GM12878 (cell line): ENCODE data around the gene TIE1.

Source experiments
- BRCA1 ChIP-seq: IDR thresholded peaks from 2 replicates; pipeline ENCODE4 v1.6.1; 2011; ENCODE audit warnings: low read depth, low read length, improper control_type of control experiment
- POLR2A ChIP-seq: IDR thresholded peaks from 2 replicates; pipeline ENCODE4 v1.6.1; 2011; ENCODE audit warnings: low read depth, mild to moderate bottlenecking, low read length
- TF ChIP-seq, protein P1 (sequence below): IDR thresholded peaks from 2 replicates; pipeline ENCODE4 v1.6.1; 2012; ENCODE audit warnings: low read depth, low read length, improper control_type of control experiment
- TF ChIP-seq, protein P2 (sequence below): fragments of 450-650 bp; IDR thresholded peaks from 2 replicates; pipeline ENCODE4 v1.6.1; 2016; ENCODE audit warnings: mild to moderate bottlenecking, moderate library complexity, borderline replicate concordance

DNA sequence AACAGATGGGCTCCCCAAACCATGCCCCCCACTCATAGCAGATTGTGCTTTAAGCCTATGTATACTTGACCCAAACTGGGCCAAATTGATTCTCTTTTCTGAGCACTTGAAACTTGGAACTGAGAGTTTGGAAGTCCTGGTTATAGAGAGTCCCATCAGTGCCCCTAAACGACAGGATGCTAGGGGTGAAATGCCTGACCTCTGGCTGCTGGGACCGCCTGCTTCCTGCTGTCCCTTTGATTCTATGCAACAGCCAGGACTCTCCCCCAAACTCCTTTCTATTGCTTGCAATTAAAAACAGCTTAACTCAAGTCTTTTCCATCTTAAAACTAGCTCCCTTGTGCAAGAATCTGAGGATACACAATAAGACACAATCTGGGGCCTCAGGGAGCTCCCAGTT lies 20.1 kb upstream of the TIE1 start:
- TF ChIP-seq, protein P1, sequence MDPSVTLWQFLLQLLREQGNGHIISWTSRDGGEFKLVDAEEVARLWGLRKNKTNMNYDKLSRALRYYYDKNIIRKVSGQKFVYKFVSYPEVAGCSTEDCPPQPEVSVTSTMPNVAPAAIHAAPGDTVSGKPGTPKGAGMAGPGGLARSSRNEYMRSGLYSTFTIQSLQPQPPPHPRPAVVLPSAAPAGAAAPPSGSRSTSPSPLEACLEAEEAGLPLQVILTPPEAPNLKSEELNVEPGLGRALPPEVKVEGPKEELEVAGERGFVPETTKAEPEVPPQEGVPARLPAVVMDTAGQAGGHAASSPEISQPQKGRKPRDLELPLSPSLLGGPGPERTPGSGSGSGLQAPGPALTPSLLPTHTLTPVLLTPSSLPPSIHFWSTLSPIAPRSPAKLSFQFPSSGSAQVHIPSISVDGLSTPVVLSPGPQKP = no peak
- TF ChIP-seq BRCA1 (no peak), POLR2A (no peak)
- TF ChIP-seq, protein P2, sequence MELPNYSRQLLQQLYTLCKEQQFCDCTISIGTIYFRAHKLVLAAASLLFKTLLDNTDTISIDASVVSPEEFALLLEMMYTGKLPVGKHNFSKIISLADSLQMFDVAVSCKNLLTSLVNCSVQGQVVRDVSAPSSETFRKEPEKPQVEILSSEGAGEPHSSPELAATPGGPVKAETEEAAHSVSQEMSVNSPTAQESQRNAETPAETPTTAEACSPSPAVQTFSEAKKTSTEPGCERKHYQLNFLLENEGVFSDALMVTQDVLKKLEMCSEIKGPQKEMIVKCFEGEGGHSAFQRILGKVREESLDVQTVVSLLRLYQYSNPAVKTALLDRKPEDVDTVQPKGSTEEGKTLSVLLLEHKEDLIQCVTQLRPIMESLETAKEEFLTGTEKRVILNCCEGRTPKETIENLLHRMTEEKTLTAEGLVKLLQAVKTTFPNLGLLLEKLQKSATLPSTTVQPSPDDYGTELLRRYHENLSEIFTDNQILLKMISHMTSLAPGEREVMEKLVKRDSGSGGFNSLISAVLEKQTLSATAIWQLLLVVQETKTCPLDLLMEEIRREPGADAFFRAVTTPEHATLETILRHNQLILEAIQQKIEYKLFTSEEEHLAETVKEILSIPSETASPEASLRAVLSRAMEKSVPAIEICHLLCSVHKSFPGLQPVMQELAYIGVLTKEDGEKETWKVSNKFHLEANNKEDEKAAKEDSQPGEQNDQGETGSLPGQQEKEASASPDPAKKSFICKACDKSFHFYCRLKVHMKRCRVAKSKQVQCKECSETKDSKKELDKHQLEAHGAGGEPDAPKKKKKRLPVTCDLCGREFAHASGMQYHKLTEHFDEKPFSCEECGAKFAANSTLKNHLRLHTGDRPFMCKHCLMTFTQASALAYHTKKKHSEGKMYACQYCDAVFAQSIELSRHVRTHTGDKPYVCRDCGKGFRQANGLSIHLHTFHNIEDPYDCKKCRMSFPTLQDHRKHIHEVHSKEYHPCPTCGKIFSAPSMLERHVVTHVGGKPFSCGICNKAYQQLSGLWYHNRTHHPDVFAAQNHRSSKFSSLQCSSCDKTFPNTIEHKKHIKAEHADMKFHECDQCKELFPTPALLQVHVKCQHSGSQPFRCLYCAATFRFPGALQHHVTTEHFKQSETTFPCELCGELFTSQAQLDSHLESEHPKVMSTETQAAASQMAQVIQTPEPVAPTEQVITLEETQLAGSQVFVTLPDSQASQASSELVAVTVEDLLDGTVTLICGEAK = no peak
